GM23248 (cell line): ENCODE measurements around the gene MAGOHB. TPM values are rescaled to one million over a fixed set of nuclear protein-coding genes. Genes with fewer than 3 reads are reported as not detected.

ENCODE experiments used
- DNase-seq: peaks from one replicate; pipeline ENCODE4 v3.0.0-alpha.2; 2015
- H2AFZ ChIP-seq: fragments of 200-600 bp; sonication (generic); 2 replicates; pipeline ENCODE4 v1.6.1; 2016; ENCODE audit warnings: antibody characterized with exemption
- H3F3A ChIP-seq: fragments of 200-600 bp; sonication (generic); 2 replicates; pipeline ENCODE4 v1.6.1; 2016; ENCODE audit warnings: mild to moderate bottlenecking, antibody characterized with exemption, mixed run types; ENCODE audit not compliant: insufficient read depth
- H3K27ac ChIP-seq: fragments of 200-600 bp; sonication (generic); 2 replicates; pipeline ENCODE4 v1.5.1; 2016; ENCODE audit warnings: mild to moderate bottlenecking
- H3K27me3 ChIP-seq: fragments of 200-600 bp; sonication (generic); replicated peaks from 2 replicates; pipeline ENCODE4 v1.6.1; 2016; ENCODE audit warnings: mild to moderate bottlenecking; ENCODE audit not compliant: insufficient read depth
- H3K36me3 ChIP-seq: fragments of 200-600 bp; sonication (generic); 2 replicates; pipeline ENCODE4 v1.6.1; 2016; ENCODE audit warnings: low read depth, mild to moderate bottlenecking
- H3K4me1 ChIP-seq: fragments of 200-600 bp; sonication (generic); 2 replicates; pipeline ENCODE4 v1.6.1; 2016; ENCODE audit warnings: mild to moderate bottlenecking; ENCODE audit not compliant: insufficient read depth
- H3K4me2 ChIP-seq: fragments of 200-600 bp; sonication (generic); one replicate; pipeline ENCODE4 v1.6.1; 2016; ENCODE audit warnings: mild to moderate bottlenecking; ENCODE audit not compliant: unreplicated experiment
- H3K4me3 ChIP-seq: fragments of 200-600 bp; sonication (generic); 2 replicates; pipeline ENCODE4 v1.5.1; 2016; ENCODE audit warnings: mild to moderate bottlenecking
- H3K79me2 ChIP-seq: fragments of 200-600 bp; sonication (generic); 2 replicates; pipeline ENCODE4 v1.6.1; 2016; ENCODE audit warnings: mild to moderate bottlenecking; ENCODE audit not compliant: insufficient read depth
- H3K9ac ChIP-seq: fragments of 200-600 bp; sonication (generic); 2 replicates; pipeline ENCODE4 v1.6.1; 2016; ENCODE audit warnings: mild to moderate bottlenecking
- H3K9me2 ChIP-seq: fragments of 200-600 bp; sonication (generic); 2 replicates; pipeline ENCODE4 v1.6.1; 2016; ENCODE audit warnings: mixed run types, mild to moderate bottlenecking, moderate library complexity; ENCODE audit not compliant: insufficient read depth
- H3K9me3 ChIP-seq: fragments of 200-600 bp; sonication (generic); one replicate; pipeline ENCODE4 v1.6.1; 2017; ENCODE audit warnings: low read depth
- H4K20me1 ChIP-seq: fragments of 200-600 bp; sonication (generic); 2 replicates; pipeline ENCODE4 v1.6.0; 2016; ENCODE audit not compliant: insufficient read depth
- EZH2 ChIP-seq: fragments of 200-600 bp; sonication (generic); IDR thresholded peaks from 2 replicates; pipeline ENCODE4 v1.6.1; 2018; ENCODE audit warnings: antibody characterized with exemption, mild to moderate bottlenecking; ENCODE audit not compliant: insufficient read depth, poor library complexity, severe bottlenecking
- EZH2phosphoT487 ChIP-seq: fragments of 200-600 bp; sonication (generic); IDR thresholded peaks from 2 replicates; pipeline ENCODE4 v1.6.1; 2018; ENCODE audit warnings: antibody characterized with exemption, moderate library complexity, mild to moderate bottlenecking, low read depth; ENCODE audit not compliant: insufficient read depth
- WGBS, 2 experiments: methylation state at CpG; one replicate each; pipeline ENCODE4 v1.1.6; 2015 to 2017; ENCODE audit warnings: low lambda C conversion rate in 2 of 2, low coverage in 1 of 2; ENCODE audit errors: missing lambda C conversion rate in 2 of 2; 5-methylcytosine and 5-hydroxymethylcytosine counted together
- in situ Hi-C: fragments of 300-500 bp; cut with MboI; formaldehyde crosslinking; loops from 2 replicates; pipeline ENCODE4 v1.15.0; 2020
- polyA plus RNA-seq: library from polyadenylated mRNA; unstranded; fragments of >200 nt; fragmentation: Nextera tagmentation; extraction: Ambion mirVana; gene quantifications from 2 replicates; pipeline ENCODE4 v1.2.1, GENCODE V29; 2016
- total RNA-seq: library from RNA; depleted of rRNA; stranded (reverse); fragments of >200 nt; shearing (Covaris generic); gene quantifications from 2 replicates; pipeline ENCODE4 v1.2.3, GENCODE V29; 2014

Gene MAGOHB
- total and polyA plus RNA-seq, 2 experiments from 2014 or later = 16.6 to 78.0 TPM

DNA sequence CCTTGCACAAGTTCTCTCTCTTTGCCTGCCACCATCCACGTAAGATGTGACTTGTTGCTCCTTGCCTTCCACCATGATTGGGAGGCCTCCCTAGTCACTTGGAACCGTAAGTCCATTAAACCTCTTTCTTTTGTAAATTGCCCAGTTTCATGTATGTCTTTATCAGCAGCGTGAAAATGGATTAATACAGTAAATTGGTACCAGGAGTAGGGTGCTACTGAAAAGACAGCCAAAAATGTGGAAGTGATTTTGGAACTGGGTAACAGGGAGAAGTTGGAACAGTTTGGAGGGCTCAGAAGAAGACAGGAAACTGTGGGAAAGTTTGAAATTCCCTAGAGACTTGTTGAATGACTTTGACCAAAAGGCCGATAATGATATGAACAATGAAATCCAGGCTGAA lies 32.5 kb upstream of the MAGOHB start:
- H3K9ac ChIP-seq = no peak overlapping the region
- H3K4me1 ChIP-seq = peaks cover 11% of the 10 kb centered on the region
- in situ Hi-C loops = no loop called here
- WGBS, 2 experiments = 67 to 68% methylated on average over 4 of the region's 4 CpGs
- DNase-seq = no peak
- no peaks in the 10 kb centered on the region for H3K9me2 ChIP-seq
- no peaks in the 10 kb centered on the region for H3K9me3 ChIP-seq
- H3F3A ChIP-seq = no peaks in the 10 kb centered on the region
- H4K20me1 ChIP-seq = no peaks in the 10 kb centered on the region
- TF ChIP-seq EZH2 (no peak), EZH2phosphoT487 (no peak)
- no peaks in the 10 kb centered on the region for H3K27me3 ChIP-seq
- H3K4me3 ChIP-seq = no peak overlapping the region
- H3K27ac ChIP-seq = no peak overlapping the region
- H3K79me2 ChIP-seq = no peaks in the 10 kb centered on the region
- H3K36me3 ChIP-seq = no peaks in the 10 kb centered on the region
- no peak overlapping the region for H3K4me2 ChIP-seq
- H2AFZ ChIP-seq = no peak overlapping the region

DNA sequence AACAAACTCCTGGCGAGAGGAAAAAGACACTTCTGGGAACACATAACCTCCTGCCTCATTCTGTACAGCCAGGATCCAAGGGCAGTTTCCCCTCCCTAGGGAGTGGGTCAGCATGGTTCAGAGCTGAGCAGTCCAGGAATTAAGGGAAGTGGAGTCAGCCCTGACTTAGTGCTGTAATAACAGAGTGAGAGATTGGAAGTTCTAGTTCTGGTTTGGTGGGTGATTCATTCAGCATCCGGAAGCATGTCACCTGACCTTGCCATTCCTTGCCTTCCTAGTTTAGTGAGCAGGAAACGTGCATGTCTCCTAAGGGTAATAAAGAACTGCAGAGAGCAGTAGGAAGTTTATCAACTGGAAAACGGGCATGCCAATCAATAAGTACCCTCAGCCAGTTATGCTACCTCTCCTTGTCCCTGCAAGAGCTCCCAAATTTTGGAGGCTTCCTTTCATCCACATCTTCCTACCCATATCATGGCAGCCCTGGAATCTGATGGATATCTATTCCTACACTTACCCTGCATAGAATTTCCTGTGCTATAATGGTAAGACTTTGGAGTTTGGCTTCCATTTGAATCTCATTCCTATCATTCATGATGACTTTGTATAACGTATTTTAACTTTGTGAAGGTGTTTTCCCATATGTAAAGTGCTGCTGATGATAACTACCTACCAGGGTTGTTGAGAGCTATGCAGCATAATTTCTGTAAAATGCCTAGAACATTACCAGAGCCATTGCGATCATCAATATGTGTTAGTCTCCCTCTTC lies 28.5 kb upstream of the MAGOHB start:
- no peaks in the 10 kb centered on the region for H3K79me2 ChIP-seq
- H3K9me2 ChIP-seq = no peaks in the 10 kb centered on the region
- H4K20me1 ChIP-seq = no peaks in the 10 kb centered on the region
- WGBS, 2 experiments = 51% methylated on average over 6 of the region's 6 CpGs
- in situ Hi-C loops = no loop called here
- TF ChIP-seq EZH2 = no peak
- no peak for TF ChIP-seq EZH2phosphoT487
- H3K9me3 ChIP-seq = no peaks in the 10 kb centered on the region
- no peak overlapping the region for H3K9ac ChIP-seq
- no peaks in the 10 kb centered on the region for H3K36me3 ChIP-seq
- H3K4me1 ChIP-seq = peaks cover 11% of the 10 kb centered on the region
- no peak overlapping the region for H3K4me3 ChIP-seq
- H3K27me3 ChIP-seq = no peaks in the 10 kb centered on the region
- H3K27ac ChIP-seq = peak overlapping the region; percentile 23
- H2AFZ ChIP-seq = peak overlapping the region; percentile 78
- no peaks in the 10 kb centered on the region for H3F3A ChIP-seq
- DNase-seq = peak; percentile 76
- peak overlapping the region; percentile 20 for H3K4me2 ChIP-seq

GRCh38 chr12:10638728-10639127 lies 25.3 kb upstream of the MAGOHB start:
- in situ Hi-C loops = no loop called here
- H2AFZ ChIP-seq = no peak overlapping the region
- no peak for DNase-seq
- no peaks in the 10 kb centered on the region for H3K9me2 ChIP-seq
- no peaks in the 10 kb centered on the region for H3K9me3 ChIP-seq
- no peak overlapping the region for H3K9ac ChIP-seq
- no peak overlapping the region for H3K4me2 ChIP-seq
- peaks cover 29% of the 10 kb centered on the region for H3K4me1 ChIP-seq
- no peak overlapping the region for H3K27ac ChIP-seq
- no peaks in the 10 kb centered on the region for H4K20me1 ChIP-seq
- peaks cover 18% of the 10 kb centered on the region for H3F3A ChIP-seq
- TF ChIP-seq EZH2phosphoT487 = no peak
- no peak for TF ChIP-seq EZH2
- WGBS, 2 experiments = 54 to 75% methylated on average over 1 of the region's 1 CpG
- no peaks in the 10 kb centered on the region for H3K36me3 ChIP-seq
- no peak overlapping the region for H3K4me3 ChIP-seq
- H3K79me2 ChIP-seq = no peaks in the 10 kb centered on the region
- no peaks in the 10 kb centered on the region for H3K27me3 ChIP-seq

DNA sequence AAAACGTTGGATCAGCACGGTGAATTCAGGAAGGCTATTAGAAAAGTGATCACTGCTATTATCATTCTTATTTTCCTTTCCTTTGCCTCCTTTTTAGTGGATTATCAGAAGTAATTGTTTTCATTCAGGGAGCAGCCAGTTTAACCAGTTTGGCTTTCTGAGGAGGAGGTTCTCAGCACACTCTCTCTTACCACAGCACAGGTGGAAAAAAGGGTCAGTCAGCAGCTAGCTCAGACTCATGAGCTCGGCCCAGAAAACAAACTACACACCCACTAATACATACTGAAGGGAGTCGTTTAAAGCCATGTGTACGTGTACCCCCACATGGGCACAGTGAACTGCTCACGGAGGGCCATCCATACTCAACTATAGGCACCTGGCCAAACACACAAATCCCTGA lies 23.2 kb upstream of the MAGOHB start:
- H3K4me3 ChIP-seq = no peak overlapping the region
- H3K27ac ChIP-seq = no peak overlapping the region
- H3F3A ChIP-seq = peaks cover 40% of the 10 kb centered on the region
- H3K9ac ChIP-seq = no peak overlapping the region
- no peaks in the 10 kb centered on the region for H3K27me3 ChIP-seq
- H3K4me1 ChIP-seq = peaks cover 43% of the 10 kb centered on the region
- H3K79me2 ChIP-seq = no peaks in the 10 kb centered on the region
- in situ Hi-C loops = no loop called here
- no peaks in the 10 kb centered on the region for H4K20me1 ChIP-seq
- no peak for TF ChIP-seq EZH2phosphoT487
- TF ChIP-seq EZH2 = no peak
- no peaks in the 10 kb centered on the region for H3K9me3 ChIP-seq
- no peaks in the 10 kb centered on the region for H3K9me2 ChIP-seq
- DNase-seq = no peak
- no peak overlapping the region for H2AFZ ChIP-seq
- H3K36me3 ChIP-seq = no peaks in the 10 kb centered on the region
- H3K4me2 ChIP-seq = no peak overlapping the region
- 74 to 76% methylated on average over 6 of the region's 6 CpGs for WGBS, 2 experiments

GRCh38 chr12:10636124-10636523 lies 22.7 kb upstream of the MAGOHB start:
- Histone ChIP-seq H3K9me3 (no peaks in the 10 kb centered on the region), H3F3A (peaks cover 42% of the 10 kb centered on the region), H2AFZ (no peak overlapping the region), H3K4me3 (no peak overlapping the region), H3K36me3 (no peaks in the 10 kb centered on the region), H3K9ac (no peak overlapping the region), H3K4me1 (peaks cover 39% of the 10 kb centered on the region), H4K20me1 (no peaks in the 10 kb centered on the region), H3K9me2 (no peaks in the 10 kb centered on the region), H3K79me2 (no peaks in the 10 kb centered on the region), H3K27me3 (no peaks in the 10 kb centered on the region), H3K27ac (no peak overlapping the region), H3K4me2 (no peak overlapping the region)
- in situ Hi-C loops = no loop called here
- DNase-seq = no peak
- no peak for TF ChIP-seq EZH2phosphoT487
- WGBS, 2 experiments = 96% methylated on average over 3 of the region's 3 CpGs
